DOHH2 (cell line): ENCODE results near the gene SLC25A6.

Experiments
- H3F3A ChIP-seq: fragments of 200-600 bp; sonication (generic), shearing (Covaris generic); 2 replicates; pipeline ENCODE4 v1.6.0; 2016; ENCODE audit warnings: antibody characterized with exemption, mild to moderate bottlenecking; ENCODE audit not compliant: control insufficient read depth, insufficient read depth
- H3K27ac ChIP-seq: fragments of 200-600 bp; sonication (generic); 2 replicates; pipeline ENCODE4 v1.5.1; 2014; ENCODE audit warnings: low read depth, mild to moderate bottlenecking, low read length, moderate library complexity
- H3K27me3 ChIP-seq: fragments of 200-600 bp; sonication (generic); 2 replicates; pipeline ENCODE4 v1.6.1; 2014; ENCODE audit warnings: mild to moderate bottlenecking, low read length, mixed read lengths; ENCODE audit not compliant: control insufficient read depth
- H3K36me3 ChIP-seq: fragments of 200-600 bp; sonication (generic); 2 replicates; pipeline ENCODE4 v1.6.1; 2014; ENCODE audit warnings: mild to moderate bottlenecking, low read length, moderate library complexity, mixed read lengths; ENCODE audit not compliant: control insufficient read depth
- H3K4me1 ChIP-seq: fragments of 200-600 bp; sonication (generic); 2 replicates; pipeline ENCODE4 v1.6.1; 2014; ENCODE audit warnings: mild to moderate bottlenecking, low read length, mixed read lengths; ENCODE audit not compliant: control insufficient read depth
- H3K4me2 ChIP-seq: fragments of 200-600 bp; sonication (generic); 2 replicates; pipeline ENCODE4 v1.6.0; 2014; ENCODE audit warnings: mild to moderate bottlenecking, low read length, moderate library complexity
- H3K4me3 ChIP-seq: fragments of 200-600 bp; sonication (generic); 2 replicates; pipeline ENCODE4 v1.5.1; 2014; ENCODE audit warnings: mild to moderate bottlenecking, low read length, mixed read lengths
- H3K79me2 ChIP-seq: fragments of 200-600 bp; sonication (generic); 2 replicates; pipeline ENCODE4 v1.6.1; 2014; ENCODE audit warnings: mild to moderate bottlenecking, low read length, mixed read lengths; ENCODE audit not compliant: control insufficient read depth
- H3K9me2 ChIP-seq: fragments of 200-600 bp; sonication (generic); replicated peaks from 2 replicates; pipeline ENCODE4 v1.6.1; 2014; ENCODE audit warnings: mild to moderate bottlenecking, low read length, mixed read lengths; ENCODE audit not compliant: control insufficient read depth
- H3K9me3 ChIP-seq: fragments of 200-600 bp; sonication (generic); 2 replicates; pipeline ENCODE4 v1.6.1; 2014; ENCODE audit warnings: antibody characterized with exemption, low read length, mixed read lengths; ENCODE audit not compliant: control insufficient read depth, insufficient read depth
- H4K20me1 ChIP-seq: fragments of 200-600 bp; sonication (generic); 2 replicates; pipeline ENCODE4 v1.6.0; 2014; ENCODE audit warnings: low read depth, mild to moderate bottlenecking, antibody characterized with exemption, low read length, moderate library complexity; ENCODE audit not compliant: control insufficient read depth, insufficient read depth
- CTCF ChIP-seq: fragments of 200-600 bp; sonication (generic); IDR thresholded peaks from one replicate; pipeline ENCODE4 v1.5.1; 2014; ENCODE audit warnings: antibody characterized with exemption, mild to moderate bottlenecking, low read depth, low read length; ENCODE audit not compliant: poor library complexity, severe bottlenecking
- EZH2phosphoT487 ChIP-seq: fragments of 200-600 bp; sonication (generic); IDR thresholded peaks from 2 replicates; pipeline ENCODE4 v1.6.1; 2017; ENCODE audit warnings: borderline replicate concordance, mild to moderate bottlenecking, antibody characterized with exemption, low read length, moderate library complexity, mixed read lengths

The SLC25A6 gene

GRCh38 chrX:1403228-1403627 lies 11.3 kb upstream of the SLC25A6 start:
- peaks cover 90% of the 10 kb centered on the region for H3K36me3 ChIP-seq
- no peaks in the 10 kb centered on the region for H3K4me1 ChIP-seq
- H3K4me2 ChIP-seq: no peak overlapping the region
- H3K27ac ChIP-seq: no peak overlapping the region
- no peaks in the 10 kb centered on the region for H3F3A ChIP-seq
- peaks cover 20% of the 10 kb centered on the region for H3K79me2 ChIP-seq
- no peaks in the 10 kb centered on the region for H4K20me1 ChIP-seq
- H3K9me2 ChIP-seq: no peaks in the 10 kb centered on the region; the same call in 1 of the 2 replicates
- no peaks in the 10 kb centered on the region; the same call in 1 of the 2 replicates for H3K9me3 ChIP-seq
- no peak overlapping the region for H3K4me3 ChIP-seq
- no peaks in the 10 kb centered on the region for H3K27me3 ChIP-seq
- no peak for TF ChIP-seq EZH2phosphoT487
- no peak for TF ChIP-seq CTCF

GRCh38 chrX:1401611-1402430 lies 9.9 kb upstream of the SLC25A6 start:
- Histone ChIP-seq H4K20me1 (no peaks in the 10 kb centered on the region), H3K4me2 (no peak overlapping the region), H3K27me3 (no peaks in the 10 kb centered on the region), H3K9me3 (no peaks in the 10 kb centered on the region; the same call in 1 of the 2 replicates), H3K4me3 (no peak overlapping the region), H3F3A (no peaks in the 10 kb centered on the region), H3K9me2 (no peaks in the 10 kb centered on the region; the same call in 1 of the 2 replicates), H3K79me2 (peaks cover 22% of the 10 kb centered on the region), H3K4me1 (no peaks in the 10 kb centered on the region), H3K36me3 (peaks cover 93% of the 10 kb centered on the region), H3K27ac (no peak overlapping the region)
- TF ChIP-seq EZH2phosphoT487 (no peak), CTCF (no peak)

- Histone ChIP-seq H3K79me2 (peaks cover 31% of the 10 kb centered on the region), H4K20me1 (no peaks in the 10 kb centered on the region), H3K27ac (no peak overlapping the region), H3K4me3 (no peak overlapping the region), H3K9me3 (no peaks in the 10 kb centered on the region; the same call in 1 of the 2 replicates), H3K4me2 (no peak overlapping the region), H3K27me3 (no peaks in the 10 kb centered on the region), H3K36me3 (peaks cover 93% of the 10 kb centered on the region), H3K4me1 (no peaks in the 10 kb centered on the region; the same call in 1 of the 2 replicates), H3K9me2 (no peaks in the 10 kb centered on the region; the same call in 1 of the 2 replicates), H3F3A (no peaks in the 10 kb centered on the region)
- TF ChIP-seq CTCF (no peak), EZH2phosphoT487 (no peak)
Measured at GRCh38 chrX:1400742-1401471, 9.0 kb upstream of the SLC25A6 start.
